K562 (cell line): ENCODE measurements around the gene PIGQ. TPM values are rescaled to one million over a fixed set of nuclear protein-coding genes. Genes with fewer than 3 reads are reported as not detected.

ENCODE experiments used
- ATAC-seq: fragments of 200-7000 bp; cut with Tn5 transposase; 3 replicates; pipeline ENCODE4 v1.9.1; 2020; ENCODE audit warnings: moderate library complexity
- BruUV-seq: library from RNA; stranded (reverse); fragments of 400-500 nt; replicated peaks from 2 replicates; lab custom pipeline; 2021; lab: Mats Ljungman, UMichigan
- CTCF ChIA-PET: fragments of 300-600 bp; formaldehyde crosslinking; extraction: SDS; loops from one replicate; lab custom pipeline; 2021; ENCODE audit warnings: low intra/inter-chr PET ratio; lab: Yijun Ruan, JAX
- POLR2A ChIA-PET: fragments of 300-600, 350-650 bp; sonication (Branson Sonifier 250); formaldehyde crosslinking; extraction: SDS; loops from one replicate; lab custom pipeline; 2021; ENCODE audit warnings: antibody characterized with exemption, inconsistent platforms; lab: Yijun Ruan, JAX
- DNase-seq, 4 experiments: peaks; one replicate each; pipeline versions ENCODE4 v3.0.0 to v3.0.0-alpha.2; 2011 to 2018; ENCODE audit warnings: low spot score in 3 of 4, mixed read lengths in 3 of 4; ENCODE audit errors: extremely low read depth in 1 of 4
- FAIRE-seq: peaks from 2 replicates; lab custom pipeline; 2011; peaks lifted over from hg19 to GRCh38; lab: Jason Lieb, UNC
- H2AFZ ChIP-seq: 2 replicates; pipeline ENCODE4 v1.6.0; 2011; ENCODE audit warnings: low read depth, low read length, control low read depth, inconsistent platforms
- H3K27ac ChIP-seq: fragments of 200-600 bp; 3 replicates; pipeline ENCODE4 v1.8.0; 2011; ENCODE audit warnings: low read depth, mild to moderate bottlenecking, control low read depth, inconsistent platforms, low read length, moderate library complexity, mixed read lengths; ENCODE audit errors: extremely low read depth
- H3K27me3 ChIP-seq, 2 experiments: fragments of 300-600 bp in 1 of 2; 2 replicates in 1 of 2; 3 replicates in 1 of 2; pipeline versions ENCODE4 v1.6.0 to v1.8.0; 2011; ENCODE audit warnings: inconsistent platforms in 2 of 2, low read length in 2 of 2, mild to moderate bottlenecking in 1 of 2, mixed read lengths in 1 of 2, moderate library complexity in 1 of 2; ENCODE audit not compliant: control insufficient read depth in 2 of 2, insufficient read depth in 2 of 2
- H3K36me3 ChIP-seq: fragments of 300-600 bp; 3 replicates; pipeline ENCODE4 v1.8.0; 2011; ENCODE audit warnings: mild to moderate bottlenecking, low read length, inconsistent platforms; ENCODE audit not compliant: control insufficient read depth, insufficient read depth
- H3K4me1 ChIP-seq, 2 experiments: fragments of 200-600 bp in 1 of 2; replicated peaks in 1 of 2; 2 replicates in 1 of 2; 3 replicates in 1 of 2; pipeline versions ENCODE4 v1.5.1 to v1.8.0; 2011; ENCODE audit warnings: inconsistent platforms in 2 of 2, low read length in 2 of 2, mild to moderate bottlenecking in 1 of 2, mixed read lengths in 1 of 2, moderate library complexity in 1 of 2; ENCODE audit not compliant: control insufficient read depth in 2 of 2, insufficient read depth in 2 of 2
- H3K4me2 ChIP-seq: 2 replicates; pipeline ENCODE4 v1.6.1; 2011; ENCODE audit warnings: low read length, control low read depth, inconsistent platforms, mixed read lengths; ENCODE audit not compliant: insufficient read depth
- H3K4me3 ChIP-seq: fragments of 200-600 bp; sonication (generic), shearing (Covaris generic); 2 replicates; pipeline ENCODE4 v1.5.1; 2016; ENCODE audit warnings: control low read depth, inconsistent platforms
- H3K79me2 ChIP-seq: fragments of 200-600 bp; 3 replicates; pipeline ENCODE4 v1.8.0; 2011; ENCODE audit warnings: low read length, inconsistent platforms; ENCODE audit not compliant: control insufficient read depth, insufficient read depth
- H3K9ac ChIP-seq, 2 experiments: 2 replicates each; pipeline versions ENCODE4 v1.6.0 to v1.6.1; 2011; ENCODE audit warnings: low read depth in 2 of 2, low read length in 2 of 2, control low read depth in 1 of 2, inconsistent platforms in 1 of 2, mild to moderate bottlenecking in 1 of 2, mixed read lengths in 1 of 2; ENCODE audit not compliant: insufficient read depth in 1 of 2
- H3K9me1 ChIP-seq: one replicate; pipeline ENCODE4 v1.6.0; 2011; ENCODE audit warnings: inconsistent platforms, mild to moderate bottlenecking, low read length, moderate library complexity; ENCODE audit not compliant: control insufficient read depth, insufficient read depth
- H3K9me3 ChIP-seq: replicated peaks from 2 replicates; pipeline ENCODE4 v1.5.1; 2011; ENCODE audit warnings: low read depth, low read length, inconsistent platforms; ENCODE audit not compliant: control insufficient read depth, insufficient read depth
- H4K20me1 ChIP-seq: replicated peaks from 2 replicates; pipeline ENCODE4 v1.6.1; 2011; ENCODE audit warnings: low read length, inconsistent platforms, mixed read lengths; ENCODE audit not compliant: control insufficient read depth, insufficient read depth
- E2F6 ChIP-seq, 2 experiments: IDR thresholded peaks; 2 replicates each; pipeline ENCODE4 v1.6.1; 2011; ENCODE audit warnings: borderline replicate concordance in 1 of 2, control low read depth in 1 of 2, low read depth in 1 of 2, low read length in 1 of 2, mild to moderate bottlenecking in 1 of 2, mixed read lengths in 1 of 2, moderate library complexity in 1 of 2; ENCODE audit not compliant: insufficient read depth in 1 of 2, insufficient read length in 1 of 2, poor library complexity in 1 of 2, severe bottlenecking in 1 of 2; ENCODE audit errors: extremely low read depth in 1 of 2
- IRF9 ChIP-seq: fragments of 450-650 bp; IDR thresholded peaks from 2 replicates; pipeline ENCODE4 v1.6.1; 2016; ENCODE audit warnings: missing biosample characterization, missing genetic modification characterization
- YBX1 ChIP-seq: fragments of 450-650 bp; IDR thresholded peaks from 2 replicates; pipeline ENCODE4 v1.7.1; 2016; ENCODE audit warnings: mild to moderate bottlenecking
- ZBTB34 ChIP-seq: fragments of 250-450 bp; sonication (Bioruptor Pico); IDR thresholded peaks from 2 replicates; pipeline ENCODE4 v1.8.0; 2021; ENCODE audit warnings: mild to moderate bottlenecking, moderate library complexity
- ZNF140 ChIP-seq: fragments of 250-450 bp; sonication (Bioruptor Pico); IDR thresholded peaks from 2 replicates; pipeline ENCODE4 v1.8.0; 2021; ENCODE audit warnings: moderate library complexity, mild to moderate bottlenecking, inconsistent platforms
- ZNF232 ChIP-seq: sonication (generic); formaldehyde crosslinking; IDR thresholded peaks from 2 replicates; pipeline ENCODE4 v1.8.0; 2022; ENCODE audit warnings: mild to moderate bottlenecking, missing genetic modification reagents
- ZNF318 ChIP-seq, 2 experiments: fragments of 450-650 bp; IDR thresholded peaks; 2 replicates each; pipeline ENCODE4 v1.6.1; 2016; ENCODE audit warnings: mild to moderate bottlenecking in 2 of 2, borderline replicate concordance in 1 of 2, low read depth in 1 of 2, moderate library complexity in 1 of 2
- WGBS: fragments of 100-300 bp; shearing (Covaris generic); methylation state at CpG from one replicate; pipeline ENCODE4 v1.1.6; 2016; ENCODE audit warnings: low coverage, mixed read lengths; ENCODE audit not compliant: insufficient coverage; ENCODE audit errors: missing lambda C conversion rate; 5-methylcytosine and 5-hydroxymethylcytosine counted together
- in situ Hi-C: fragments of 300-500 bp; cut with MboI; formaldehyde crosslinking; loops from 4 replicates; pipeline ENCODE4 v1.15.0; 2018; ENCODE audit warnings: inconsistent platforms, mixed read lengths
- intact Hi-C: fragments of 100-400 bp; cut with micrococcal nuclease; formaldehyde crosslinking; loops from 2 replicates; pipeline ENCODE4 v1.14.2; 2022
- polyA plus RNA-seq, 8 experiments: library from polyadenylated mRNA; depleted of rRNA in 4 of 8; stranded (reverse) in 5 of 8; unstranded in 3 of 8; fragments of >200 nt; fragmentation: Nextera tagmentation in 2 of 8; fragmentation: Illumina TruSeq in 1 of 8; extraction: Ambion mirVana in 2 of 8; extraction: Trizol in 1 of 8; gene quantifications; 2 replicates each; pipeline versions ENCODE4 v1.2.1 to v1.2.3, GENCODE V29; 2011 to 2014; ENCODE audit warnings: inconsistent platforms in 1 of 8, missing spikeins in 1 of 8
- total RNA-seq, 7 experiments: library from RNA; depleted of rRNA in 6 of 7; stranded (reverse); fragments of >200 nt in 6 of 7; fragmentation: Illumina TruSeq in 2 of 7; extraction: Trizol in 2 of 7; gene quantifications; 2 replicates each; pipeline versions ENCODE4 v1.2.1 to v1.2.3, GENCODE V29; 2011 to 2021; ENCODE audit warnings: low replicate concordance in 1 of 7

The PIGQ gene
- total and polyA plus RNA-seq, 9 of the 15 experiments (the other 6 are each of a cell fraction or from before 2014, with no cell fraction given), result 0.20 to 49.6 (median 11.7) TPM

- Histone ChIP-seq H3K27ac (no peak overlapping the region), H3K4me3 (no peak overlapping the region), H3K9ac (no peak overlapping the region), H3K27me3 (no peaks in the 10 kb centered on the region), H3K4me1 (peaks cover 21 to 54% of the 10 kb centered on the region in 2 experiments), H3K79me2 (peaks cover 17% of the 10 kb centered on the region), H3K9me1 (no peaks in the 10 kb centered on the region), H3K9me3 (no peaks in the 10 kb centered on the region), H2AFZ (no peak overlapping the region), H3K36me3 (peaks cover 2% of the 10 kb centered on the region; the same call in 1 of the 3 replicates), H3K4me2 (no peak overlapping the region), H4K20me1 (no peaks in the 10 kb centered on the region)
- ChIA-PET POLR2A (interaction anchor here (1.3 kb wide), 1 partner anchor 9 kb away, joined by 4 read pairs; no protein-coding TSS in a partner anchor), CTCF (no interaction called here)
- no peak for DNase-seq
- intact Hi-C loops, result no loop called here
- ATAC-seq, result no peak
- BruUV-seq, result no TSS peak
- in situ Hi-C loops, result no loop called here
- WGBS, result 82% methylated on average over 18 of the region's 20 CpGs
- FAIRE-seq, result no peak
- TF ChIP-seq YBX1, result no peak
- no peak for TF ChIP-seq ZBTB34 (CRISPR knock-in tag)
- no peak for TF ChIP-seq ZNF318 (IDR thresholded peaks at IDR 0.05; ENCODE audit: borderline replicate concordance in 1 of 2, low read depth in 1 of 2)
- TF ChIP-seq ZNF140, result no peak
- no peak for TF ChIP-seq E2F6 (IDR thresholded peaks at IDR 0.05; ENCODE audit: borderline replicate concordance in 1 of 2, extremely low read depth in 1 of 2, insufficient read depth in 1 of 2, insufficient read length in 1 of 2, low read depth in 1 of 2, low read length in 1 of 2, poor library complexity in 1 of 2, severe bottlenecking in 1 of 2)
- no peak for TF ChIP-seq ZNF232 (CRISPR knock-in tag)
- no peak for TF ChIP-seq IRF9
Measured at GRCh38 chr16:619476-620100, 49.8 kb downstream of the PIGQ start.
